Measurements from ENCODE around the gene ATP10A.

DNA sequence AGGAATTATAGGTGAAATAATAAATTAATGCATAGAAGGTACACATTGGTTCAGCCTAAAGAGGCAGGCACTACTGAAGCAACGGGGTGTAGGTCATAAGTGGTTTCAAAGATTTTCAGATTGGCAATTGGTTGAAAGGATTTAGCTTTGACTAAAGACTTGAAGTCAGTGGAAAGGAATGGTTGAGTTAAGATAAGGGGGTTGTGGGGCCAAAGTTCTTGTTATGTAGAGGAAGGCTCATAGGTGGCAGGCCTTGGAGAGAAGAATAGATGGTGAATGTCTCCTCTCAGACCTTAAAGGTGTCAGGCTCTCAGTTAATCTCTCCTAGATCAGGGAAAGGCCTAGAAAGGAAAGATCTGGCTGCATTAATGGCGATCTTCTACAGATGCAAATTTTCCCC, 209.8 kb downstream of the ATP10A start:
- TF ChIP-seq CTCF (IDR thresholded peaks at IDR 0.05) (no peak), POLR2A (IDR thresholded peaks at IDR 0.05) (no peak)
